ENCODE data around the gene USPL1.

Gene USPL1

GRCh38 chr13:30698488-30699005 lies 80.8 kb downstream of the USPL1 start:
- no peak for DNase-seq

DNA sequence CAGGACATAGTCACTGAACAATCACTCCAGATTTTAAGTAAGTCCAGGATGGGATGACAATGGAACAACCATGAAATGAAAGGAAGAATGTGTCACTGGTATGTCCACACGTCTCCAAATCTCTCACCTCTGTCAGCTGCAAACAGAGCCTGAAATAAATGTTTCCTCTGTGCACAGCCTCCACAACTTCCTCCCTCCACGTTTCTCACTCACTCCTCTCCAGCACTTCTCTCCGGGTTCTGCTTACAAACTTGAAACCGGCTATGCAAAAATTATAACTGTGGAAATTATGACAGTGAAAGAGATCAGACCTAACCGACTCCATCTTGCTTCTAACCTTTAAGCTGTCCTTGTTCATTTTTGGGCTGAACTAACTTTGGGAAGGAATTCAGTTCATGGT lies 82.6 kb downstream of the USPL1 start:
- no peak for DNase-seq

DNA sequence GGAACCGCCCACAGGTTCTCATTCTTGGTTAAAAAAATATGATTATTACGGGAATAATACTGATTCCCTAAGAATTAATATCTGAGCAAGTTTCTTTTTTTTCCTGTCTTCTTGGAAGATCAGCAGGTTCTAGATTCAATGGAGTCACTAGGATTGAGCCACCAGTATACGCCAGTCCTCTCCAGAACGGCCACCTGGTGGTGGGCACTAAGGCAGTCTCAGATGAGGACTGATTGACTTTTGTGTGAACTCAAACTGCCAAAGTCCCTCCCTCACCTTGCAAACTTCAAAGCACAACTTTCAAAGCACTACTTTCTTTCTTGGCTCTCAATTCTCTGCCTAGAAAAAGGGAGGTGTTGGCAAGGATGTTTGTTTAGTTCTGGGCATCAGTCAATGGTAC lies 84.3 kb downstream of the USPL1 start:
- DNase-seq, result no peak

GRCh38 chr13:30704596-30704995 lies 86.9 kb downstream of the USPL1 start:
- no peak for DNase-seq

DNA sequence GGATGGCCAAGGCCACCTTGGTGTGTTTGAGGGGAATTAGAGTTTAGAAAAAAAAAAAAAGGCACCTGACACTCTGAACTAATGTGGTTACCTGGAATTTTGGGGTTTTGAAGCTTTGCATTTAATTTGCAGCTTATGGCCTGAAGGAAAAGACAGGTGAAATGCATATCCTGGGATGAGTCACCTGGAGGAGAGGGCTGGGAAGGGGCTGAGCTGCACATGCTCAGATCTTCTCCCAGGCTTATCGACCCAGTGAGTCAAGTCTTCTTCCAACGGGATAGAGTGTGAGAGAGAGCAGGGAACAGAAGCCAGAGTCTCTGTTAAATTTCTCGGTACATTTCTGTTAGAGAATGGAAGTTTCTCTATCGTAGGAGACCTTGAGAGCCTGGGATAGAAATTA lies 88.0 kb downstream of the USPL1 start:
- no peak for DNase-seq

DNA sequence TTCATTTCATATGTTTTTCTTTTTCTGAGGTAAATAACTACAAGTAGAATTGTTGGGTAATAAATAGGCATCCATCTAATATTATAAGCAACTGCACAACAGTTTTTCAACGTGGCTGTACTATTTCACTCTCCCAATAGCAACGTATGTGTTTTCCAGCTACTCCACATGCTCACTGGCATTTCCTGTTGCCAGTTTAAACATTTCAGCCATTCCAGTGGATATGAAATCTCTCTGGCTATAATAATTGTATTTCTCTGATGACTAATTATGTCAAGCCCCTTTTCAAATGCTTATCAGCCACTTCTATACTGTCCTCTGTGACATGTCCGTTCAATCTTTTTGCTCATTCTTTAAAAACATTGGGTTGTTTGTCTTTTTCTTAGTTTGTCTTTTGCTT lies 90.8 kb downstream of the USPL1 start:
- no peak for DNase-seq
